ENCODE results near the gene RGS3. TPM values are rescaled to one million over a fixed set of nuclear protein-coding genes. Genes with fewer than 3 reads are reported as not detected.

The RGS3 gene
- total RNA-seq, 4 donors from 2014 or later = 76.0 to 169 (median 105) TPM

DNA sequence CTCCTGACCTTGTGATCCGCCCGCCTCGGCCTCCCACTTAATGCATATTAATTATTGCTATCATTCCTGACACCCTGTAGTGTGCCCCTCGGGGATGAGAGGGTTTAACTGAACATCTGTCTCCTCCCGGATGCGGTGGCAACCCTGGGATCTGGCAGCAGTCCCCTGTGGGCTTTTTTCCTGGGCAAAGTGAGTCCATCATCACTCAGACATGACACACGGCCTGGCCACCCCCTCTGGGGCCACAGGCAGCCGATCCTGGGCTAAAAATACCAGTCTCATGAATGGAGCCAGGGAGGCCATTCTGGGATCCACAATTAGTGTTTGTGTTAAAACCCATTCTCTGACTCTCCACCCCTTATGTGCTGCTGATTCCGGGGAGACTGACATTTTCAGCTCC, 161.2 kb downstream of the RGS3 start:
- no peak for ATAC-seq (ENCODE audit: low FRiP score)
- no peak for DNase-seq (ENCODE audit: low spot score)

DNA sequence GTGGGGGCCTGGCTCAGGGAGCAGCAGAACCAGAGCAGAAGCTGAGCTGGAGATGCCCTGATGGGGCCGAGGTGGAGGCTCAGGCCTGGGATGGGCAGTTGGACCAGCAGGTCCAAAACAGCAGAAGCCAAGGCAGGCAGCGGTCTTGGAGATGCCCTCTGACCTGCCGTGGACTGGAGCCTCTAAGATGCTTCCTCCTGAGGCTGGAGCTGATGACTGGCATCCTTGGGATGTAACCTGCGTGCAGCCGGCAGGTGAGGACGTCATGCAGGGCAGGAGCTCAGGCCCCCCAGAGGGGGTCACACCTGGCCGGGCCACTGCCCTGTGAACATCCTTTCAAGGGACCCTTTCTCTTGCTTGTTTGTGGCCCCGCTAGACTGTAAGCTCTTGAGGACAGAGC, 162.0 kb downstream of the RGS3 start:
- ATAC-seq (ENCODE audit: low FRiP score) (no peak), DNase-seq (ENCODE audit: low spot score) (no peak)
- TF ChIP-seq, protein P1, sequence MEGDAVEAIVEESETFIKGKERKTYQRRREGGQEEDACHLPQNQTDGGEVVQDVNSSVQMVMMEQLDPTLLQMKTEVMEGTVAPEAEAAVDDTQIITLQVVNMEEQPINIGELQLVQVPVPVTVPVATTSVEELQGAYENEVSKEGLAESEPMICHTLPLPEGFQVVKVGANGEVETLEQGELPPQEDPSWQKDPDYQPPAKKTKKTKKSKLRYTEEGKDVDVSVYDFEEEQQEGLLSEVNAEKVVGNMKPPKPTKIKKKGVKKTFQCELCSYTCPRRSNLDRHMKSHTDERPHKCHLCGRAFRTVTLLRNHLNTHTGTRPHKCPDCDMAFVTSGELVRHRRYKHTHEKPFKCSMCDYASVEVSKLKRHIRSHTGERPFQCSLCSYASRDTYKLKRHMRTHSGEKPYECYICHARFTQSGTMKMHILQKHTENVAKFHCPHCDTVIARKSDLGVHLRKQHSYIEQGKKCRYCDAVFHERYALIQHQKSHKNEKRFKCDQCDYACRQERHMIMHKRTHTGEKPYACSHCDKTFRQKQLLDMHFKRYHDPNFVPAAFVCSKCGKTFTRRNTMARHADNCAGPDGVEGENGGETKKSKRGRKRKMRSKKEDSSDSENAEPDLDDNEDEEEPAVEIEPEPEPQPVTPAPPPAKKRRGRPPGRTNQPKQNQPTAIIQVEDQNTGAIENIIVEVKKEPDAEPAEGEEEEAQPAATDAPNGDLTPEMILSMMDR (IDR thresholded peaks at IDR 0.05) = no peak

More for the DNA sequence above, 161.2 kb downstream of the RGS3 start:
- TF ChIP-seq, protein P1 (IDR thresholded peaks at IDR 0.05) = no peak

DNA sequence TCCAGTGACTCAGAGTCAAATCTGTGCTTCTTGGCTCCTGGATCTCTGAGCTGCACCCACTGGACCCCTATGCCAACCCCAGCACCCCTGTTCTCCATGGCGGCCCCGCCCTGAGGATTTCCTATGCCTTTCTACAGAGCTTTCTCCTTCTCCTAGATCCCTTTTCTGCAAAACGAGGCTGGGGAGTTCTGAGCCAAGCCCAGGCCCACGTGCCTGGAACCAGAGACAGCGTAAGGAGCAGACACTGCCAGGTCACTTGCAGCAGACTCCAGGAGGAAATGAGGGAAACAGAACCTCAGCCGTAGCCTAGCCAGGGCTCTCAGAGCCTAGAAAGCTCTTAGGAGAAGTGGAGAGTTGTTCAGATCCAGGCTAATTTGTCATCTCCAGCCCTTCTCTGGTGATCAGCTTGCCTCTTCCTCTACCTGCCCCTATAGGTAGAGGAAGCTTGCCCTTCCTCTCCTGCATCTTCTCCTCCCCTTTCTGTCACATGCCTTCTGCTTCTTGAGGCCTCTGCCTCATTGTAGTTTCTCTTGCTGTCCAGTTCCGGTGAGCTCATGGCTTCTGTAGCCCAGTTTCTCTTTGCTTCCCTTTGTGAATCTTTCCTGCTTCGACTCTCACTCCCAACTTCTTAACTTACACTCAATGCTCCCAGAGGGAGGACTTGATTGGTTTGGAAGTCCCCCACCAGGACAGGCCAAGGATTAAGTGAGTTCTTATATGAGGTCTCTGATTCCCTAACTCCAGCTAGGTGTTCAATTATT, 163.4 kb downstream of the RGS3 start:
- TF ChIP-seq, protein P1 (IDR thresholded peaks at IDR 0.05) = no peak
- no peak for ATAC-seq (ENCODE audit: low FRiP score)

DNA sequence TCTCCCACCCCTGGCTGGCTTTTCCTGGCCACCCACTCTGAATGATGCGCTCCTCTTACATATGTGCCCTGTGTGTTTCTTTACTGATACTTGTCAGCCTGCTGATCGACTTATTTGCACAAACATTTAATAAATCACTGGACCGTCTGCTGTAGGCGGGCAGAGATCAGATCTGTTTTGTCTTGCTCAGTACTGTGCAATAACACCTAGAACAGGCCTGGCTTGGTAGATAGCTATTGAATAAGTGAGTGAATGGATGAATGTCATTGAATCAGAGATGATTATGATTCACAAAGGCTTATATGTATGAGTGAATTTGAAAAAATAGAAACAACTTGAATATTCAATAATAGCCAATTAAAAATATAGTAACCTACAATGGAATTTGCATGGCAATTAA, 165.1 kb downstream of the RGS3 start:
- DNase-seq (ENCODE audit: low spot score) (no peak), ATAC-seq (ENCODE audit: low FRiP score) (no peak)
- TF ChIP-seq, protein P1 (IDR thresholded peaks at IDR 0.05) = no peak

More for the DNA sequence above, 163.4 kb downstream of the RGS3 start:
- DNase-seq (ENCODE audit: low spot score) = no peak

DNA sequence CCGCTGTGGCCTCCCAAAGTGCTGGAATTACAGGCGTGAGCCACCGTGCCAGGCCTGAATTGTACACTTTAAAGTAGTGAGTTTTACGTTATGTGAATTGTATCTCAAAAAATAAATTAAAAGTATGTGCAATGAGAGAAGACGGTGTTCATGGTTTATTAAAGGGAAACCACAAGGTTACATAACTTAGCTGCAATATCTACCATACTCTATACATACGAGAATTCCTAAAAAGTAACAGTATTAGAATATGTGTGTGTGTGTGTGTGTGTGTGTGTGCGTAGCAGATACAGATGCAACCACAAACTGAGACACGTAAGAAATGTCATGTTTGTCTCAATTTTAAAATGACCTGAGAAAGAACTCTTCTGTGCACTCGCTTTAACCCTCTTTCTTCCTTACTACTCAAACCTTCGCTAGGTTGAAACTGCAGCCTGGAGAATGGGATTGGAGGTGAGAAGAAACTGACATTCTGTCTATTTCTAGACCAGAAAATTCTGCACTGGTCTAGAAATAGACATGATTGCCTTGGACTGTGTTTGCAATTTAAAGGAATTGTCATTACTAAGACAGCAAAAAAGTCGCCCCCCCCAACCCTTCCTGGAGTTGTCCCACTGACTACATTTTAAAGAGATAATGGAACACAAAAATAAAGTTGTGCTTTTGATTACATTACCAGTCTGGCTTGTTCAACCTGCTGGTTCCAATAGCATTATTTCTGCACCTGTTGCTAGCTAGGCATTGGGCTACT, 167.0 kb downstream of the RGS3 start:
- DNase-seq (ENCODE audit: low spot score) (no peak), ATAC-seq (ENCODE audit: low FRiP score) (no peak)
- TF ChIP-seq, protein P1 (IDR thresholded peaks at IDR 0.05) = no peak

DNA sequence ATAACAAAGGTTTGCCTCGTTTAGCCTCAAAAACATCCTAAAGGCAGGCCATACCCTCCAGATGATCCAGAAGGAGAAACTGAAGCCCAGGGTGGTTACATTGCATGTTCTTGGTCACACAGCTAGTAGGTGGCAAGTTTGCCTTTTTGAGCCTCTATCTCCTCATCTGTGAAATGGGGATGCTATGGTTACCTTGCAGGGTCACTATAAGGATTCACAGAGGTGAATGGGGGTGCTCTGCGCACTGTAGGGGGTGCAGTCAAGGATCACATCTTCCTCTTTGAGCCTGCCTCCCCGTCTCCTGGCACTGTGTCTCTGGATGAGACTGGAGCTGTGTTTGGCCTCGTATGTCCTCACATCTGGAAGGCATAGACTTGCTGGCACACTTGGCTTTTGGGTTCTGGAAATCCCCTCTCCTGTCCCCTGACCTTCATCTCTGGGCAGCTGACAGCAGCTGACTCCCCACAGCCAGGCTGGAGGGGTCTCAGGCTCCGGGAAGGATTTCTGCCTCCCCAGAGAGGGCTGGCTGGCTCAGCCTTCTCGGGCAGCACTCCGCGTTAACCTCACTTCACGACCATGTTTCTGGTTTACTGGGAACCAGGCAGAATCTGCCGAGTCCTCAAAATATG, 167.7 kb downstream of the RGS3 start:
- no peak for DNase-seq (ENCODE audit: low spot score)
- TF ChIP-seq, protein P1 (IDR thresholded peaks at IDR 0.05) = no peak
- no peak for ATAC-seq (ENCODE audit: low FRiP score)

Data from omental fat pad (tissue), 4 donors.